ENCODE measurements around the gene TMCC1.

GRCh38 chr3:129603991-129604749, 289.3 kb downstream of the TMCC1 start:
- TF ChIP-seq CTCF (IDR thresholded peaks at IDR 0.05) = no peak
- TF ChIP-seq POLR2A (IDR thresholded peaks at IDR 0.05) = no peak
